GM23338 (cell line): ENCODE data around the gene PAX5. TPM values are rescaled to one million over a fixed set of nuclear protein-coding genes. Genes with fewer than 3 reads are reported as not detected.

Experiments
- ATAC-seq: fragments of 200-7000 bp; cut with Tn5 transposase; 3 replicates; pipeline ENCODE4 v1.9.1; 2020
- DNase-seq: peaks from one replicate; pipeline ENCODE4 v3.0.0-alpha.2; 2015; ENCODE audit warnings: low spot score
- H2AFZ ChIP-seq: fragments of 200-600 bp; sonication (generic); 2 replicates; pipeline ENCODE4 v1.8.0; 2016; ENCODE audit warnings: antibody characterized with exemption, mild to moderate bottlenecking, moderate library complexity
- H3F3A ChIP-seq: fragments of 200-600 bp; sonication (generic); replicated peaks from 2 replicates; pipeline ENCODE4 v1.8.0; 2017; ENCODE audit warnings: antibody characterized with exemption, mixed run types, low read depth
- H3K27ac ChIP-seq: fragments of 200-600 bp; sonication (generic); 2 replicates; pipeline ENCODE4 v1.6.1; 2016; ENCODE audit warnings: low read depth
- H3K27me3 ChIP-seq: fragments of 200-600 bp; sonication (generic); 2 replicates; pipeline ENCODE4 v1.8.0; 2016; ENCODE audit warnings: mild to moderate bottlenecking, mixed run types, moderate library complexity; ENCODE audit not compliant: insufficient read depth
- H3K36me3 ChIP-seq: fragments of 200-600 bp; sonication (generic); 2 replicates; pipeline ENCODE4 v1.8.0; 2016; ENCODE audit warnings: mild to moderate bottlenecking; ENCODE audit not compliant: insufficient read depth
- H3K4me1 ChIP-seq: fragments of 200-600 bp; sonication (generic); 2 replicates; pipeline ENCODE4 v1.8.0; 2016; ENCODE audit warnings: mild to moderate bottlenecking, moderate library complexity; ENCODE audit not compliant: insufficient read depth
- H3K4me2 ChIP-seq: fragments of 200-600 bp; sonication (generic); 2 replicates; pipeline ENCODE4 v1.7.1; 2017; ENCODE audit warnings: mixed run types
- H3K4me3 ChIP-seq: fragments of 200-600 bp; sonication (generic); 2 replicates; pipeline ENCODE4 v1.6.1; 2016; ENCODE audit warnings: mixed run types
- H3K79me2 ChIP-seq: fragments of 200-600 bp; sonication (generic); replicated peaks from 2 replicates; pipeline ENCODE4 v1.8.0; 2017; ENCODE audit warnings: mild to moderate bottlenecking; ENCODE audit not compliant: insufficient read depth
- H3K9me2 ChIP-seq: fragments of 200-600 bp; sonication (generic); 2 replicates; pipeline ENCODE4 v1.8.0; 2017; ENCODE audit not compliant: insufficient read depth
- H4K20me1 ChIP-seq: fragments of 200-600 bp; sonication (generic); replicated peaks from 2 replicates; pipeline ENCODE4 v1.8.0; 2017; ENCODE audit warnings: mild to moderate bottlenecking; ENCODE audit not compliant: insufficient read depth
- H3K27ac Mint-ChIP-seq: 2 replicates; pipeline ENCODE4 v1.8.0; 2020; ENCODE audit warnings: inconsistent platforms, mild to moderate bottlenecking, moderate library complexity, mixed read lengths
- H3K27me3 Mint-ChIP-seq: 3 replicates; pipeline ENCODE4 v1.8.0; 2022; ENCODE audit warnings: low read depth, mild to moderate bottlenecking, moderate library complexity, mixed read lengths, inconsistent platforms; ENCODE audit not compliant: insufficient read depth, poor library complexity
- H3K36me3 Mint-ChIP-seq: 3 replicates; pipeline ENCODE4 v1.8.0; 2021; ENCODE audit warnings: low read depth, mild to moderate bottlenecking, inconsistent platforms, moderate library complexity, mixed read lengths
- H3K4me1 Mint-ChIP-seq: 3 replicates; pipeline ENCODE4 v1.8.0; 2020; ENCODE audit warnings: mild to moderate bottlenecking, inconsistent platforms, mixed read lengths
- H3K4me3 Mint-ChIP-seq: 3 replicates; pipeline ENCODE4 v1.8.0; 2021; ENCODE audit warnings: moderate library complexity, mild to moderate bottlenecking, inconsistent platforms, mixed read lengths
- H3K9me3 Mint-ChIP-seq: 3 replicates; pipeline ENCODE4 v1.8.0; 2020; ENCODE audit warnings: moderate library complexity, mild to moderate bottlenecking, inconsistent platforms, mixed read lengths
- CREB1 ChIP-seq: fragments of 250-450 bp; sonication (Bioruptor Pico); IDR thresholded peaks from 2 replicates; pipeline ENCODE4 v1.5.0; 2020; ENCODE audit warnings: low read depth, mild to moderate bottlenecking, moderate library complexity
- EZH2 ChIP-seq: fragments of 200-600 bp; sonication (generic); IDR thresholded peaks from one replicate; pipeline ENCODE4 v1.8.0; 2017; ENCODE audit warnings: antibody characterized with exemption, mild to moderate bottlenecking, low read depth; ENCODE audit not compliant: unreplicated experiment
- EZH2phosphoT487 ChIP-seq: fragments of 200-600 bp; sonication (generic); IDR thresholded peaks from one replicate; pipeline ENCODE4 v1.8.1; 2018; ENCODE audit warnings: antibody characterized with exemption; ENCODE audit not compliant: unreplicated experiment
- JUNB ChIP-seq: IDR thresholded peaks from one replicate; pipeline ENCODE4 v1.6.1; 2016; ENCODE audit warnings: antibody characterized with exemption; ENCODE audit not compliant: unreplicated experiment
- NANOG ChIP-seq: IDR thresholded peaks from 2 replicates; pipeline ENCODE4 v1.6.1; 2016; ENCODE audit warnings: antibody characterized with exemption, borderline replicate concordance
- STAT1 ChIP-seq: IDR thresholded peaks from one replicate; pipeline ENCODE4 v1.6.1; 2016; ENCODE audit warnings: antibody characterized with exemption; ENCODE audit not compliant: unreplicated experiment
- ZNF114 ChIP-seq: fragments of 250-450 bp; sonication (Bioruptor Pico); IDR thresholded peaks from 2 replicates; pipeline ENCODE4 v1.5.0; 2020; ENCODE audit warnings: mild to moderate bottlenecking, moderate library complexity
- ZNF331 ChIP-seq: fragments of 250-450 bp; sonication (Bioruptor Pico); IDR thresholded peaks from 2 replicates; pipeline ENCODE4 v1.5.0; 2020; ENCODE audit warnings: low read depth, mild to moderate bottlenecking, moderate library complexity
- polyA plus RNA-seq: library from polyadenylated mRNA; unstranded; fragments of >200 nt; fragmentation: Nextera tagmentation; extraction: Ambion mirVana; gene quantifications from 2 replicates; pipeline ENCODE4 v1.2.1, GENCODE V29; 2016
- total RNA-seq: library from RNA; depleted of rRNA; stranded (reverse); fragments of >200 nt; shearing (Covaris generic); gene quantifications from 2 replicates; pipeline ENCODE4 v1.2.3, GENCODE V29; 2014
- TF ChIP-seq, protein P1 (sequence below): IDR thresholded peaks from one replicate; pipeline ENCODE4 v1.6.1; 2018; ENCODE audit warnings: antibody characterized with exemption; ENCODE audit not compliant: unreplicated experiment
- TF ChIP-seq, protein P2 (sequence below): fragments of 250-450 bp; sonication (Bioruptor Pico); IDR thresholded peaks from 2 replicates; pipeline ENCODE4 v1.5.0; 2020; ENCODE audit warnings: mild to moderate bottlenecking, moderate library complexity
- TF ChIP-seq, protein P3 (sequence below), 2 experiments: fragments of 200-600 bp in 1 of 2; sonication (generic) in 1 of 2; conservative IDR thresholded peaks; 2 replicates each; pipeline versions ENCODE4 v1.5.1 to v1.6.1; 2016 to 2017; ENCODE audit warnings: antibody characterized with exemption in 2 of 2, low read depth in 2 of 2, mild to moderate bottlenecking in 2 of 2, moderate library complexity in 1 of 2
- TF ChIP-seq, protein P4 (sequence below): IDR thresholded peaks from 2 replicates; pipeline ENCODE4 v1.6.1; 2016; ENCODE audit warnings: antibody characterized with exemption

PAX5 gene
- total and polyA plus RNA-seq, 2 experiments from 2014 or later = 0.17 to 0.60 TPM

DNA sequence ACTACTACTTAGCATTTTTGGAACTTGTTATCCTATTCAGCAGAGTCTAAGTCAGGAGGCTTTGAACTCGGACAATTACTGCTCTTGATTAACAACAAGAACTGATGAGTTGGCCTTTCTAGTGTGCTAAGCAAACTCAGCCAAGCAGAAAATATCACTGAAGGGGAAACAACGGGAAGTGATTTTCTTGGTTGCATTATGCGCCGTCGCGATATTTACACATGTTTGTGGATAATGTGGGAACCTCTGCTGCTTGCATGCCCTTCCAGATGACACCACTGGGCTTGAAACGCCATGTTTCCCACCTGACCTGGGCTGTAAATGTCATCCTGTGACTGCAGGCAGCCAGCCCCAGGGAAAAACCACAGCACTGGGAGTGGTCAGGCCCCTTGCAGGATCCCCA lies 205.5 kb downstream of the PAX5 start:
- H3K27ac Mint-ChIP-seq = no peak overlapping the region
- Histone ChIP-seq H4K20me1 (no peaks in the 10 kb centered on the region), H3K4me1 (peaks cover 3% of the 10 kb centered on the region; the same call in 1 of the 2 replicates), H3K27me3 (no peaks in the 10 kb centered on the region), H2AFZ (no peak overlapping the region), H3K9me2 (no peaks in the 10 kb centered on the region), H3K4me2 (no peak overlapping the region), H3K4me3 (no peak overlapping the region), H3K79me2 (no peaks in the 10 kb centered on the region), H3K36me3 (no peaks in the 10 kb centered on the region), H3F3A (no peaks in the 10 kb centered on the region), H3K27ac (no peak overlapping the region)
- ATAC-seq (no peak), DNase-seq (no peak)
- H3K27me3 Mint-ChIP-seq = peaks cover 7% of the 10 kb centered on the region
- peaks cover 22% of the 10 kb centered on the region for H3K4me1 Mint-ChIP-seq
- no peak overlapping the region for H3K4me3 Mint-ChIP-seq
- H3K36me3 Mint-ChIP-seq = no peaks in the 10 kb centered on the region
- no peak for TF ChIP-seq EZH2phosphoT487
- TF ChIP-seq NANOG = no peak
- TF ChIP-seq JUNB = no peak
- TF ChIP-seq STAT1 = no peak
- TF ChIP-seq, protein P1, sequence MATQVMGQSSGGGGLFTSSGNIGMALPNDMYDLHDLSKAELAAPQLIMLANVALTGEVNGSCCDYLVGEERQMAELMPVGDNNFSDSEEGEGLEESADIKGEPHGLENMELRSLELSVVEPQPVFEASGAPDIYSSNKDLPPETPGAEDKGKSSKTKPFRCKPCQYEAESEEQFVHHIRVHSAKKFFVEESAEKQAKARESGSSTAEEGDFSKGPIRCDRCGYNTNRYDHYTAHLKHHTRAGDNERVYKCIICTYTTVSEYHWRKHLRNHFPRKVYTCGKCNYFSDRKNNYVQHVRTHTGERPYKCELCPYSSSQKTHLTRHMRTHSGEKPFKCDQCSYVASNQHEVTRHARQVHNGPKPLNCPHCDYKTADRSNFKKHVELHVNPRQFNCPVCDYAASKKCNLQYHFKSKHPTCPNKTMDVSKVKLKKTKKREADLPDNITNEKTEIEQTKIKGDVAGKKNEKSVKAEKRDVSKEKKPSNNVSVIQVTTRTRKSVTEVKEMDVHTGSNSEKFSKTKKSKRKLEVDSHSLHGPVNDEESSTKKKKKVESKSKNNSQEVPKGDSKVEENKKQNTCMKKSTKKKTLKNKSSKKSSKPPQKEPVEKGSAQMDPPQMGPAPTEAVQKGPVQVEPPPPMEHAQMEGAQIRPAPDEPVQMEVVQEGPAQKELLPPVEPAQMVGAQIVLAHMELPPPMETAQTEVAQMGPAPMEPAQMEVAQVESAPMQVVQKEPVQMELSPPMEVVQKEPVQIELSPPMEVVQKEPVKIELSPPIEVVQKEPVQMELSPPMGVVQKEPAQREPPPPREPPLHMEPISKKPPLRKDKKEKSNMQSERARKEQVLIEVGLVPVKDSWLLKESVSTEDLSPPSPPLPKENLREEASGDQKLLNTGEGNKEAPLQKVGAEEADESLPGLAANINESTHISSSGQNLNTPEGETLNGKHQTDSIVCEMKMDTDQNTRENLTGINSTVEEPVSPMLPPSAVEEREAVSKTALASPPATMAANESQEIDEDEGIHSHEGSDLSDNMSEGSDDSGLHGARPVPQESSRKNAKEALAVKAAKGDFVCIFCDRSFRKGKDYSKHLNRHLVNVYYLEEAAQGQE = no peak
- TF ChIP-seq ZNF331 (CRISPR knock-in tag) = no peak
- TF ChIP-seq CREB1 (CRISPR knock-in tag) = no peak
- TF ChIP-seq, protein P2, sequence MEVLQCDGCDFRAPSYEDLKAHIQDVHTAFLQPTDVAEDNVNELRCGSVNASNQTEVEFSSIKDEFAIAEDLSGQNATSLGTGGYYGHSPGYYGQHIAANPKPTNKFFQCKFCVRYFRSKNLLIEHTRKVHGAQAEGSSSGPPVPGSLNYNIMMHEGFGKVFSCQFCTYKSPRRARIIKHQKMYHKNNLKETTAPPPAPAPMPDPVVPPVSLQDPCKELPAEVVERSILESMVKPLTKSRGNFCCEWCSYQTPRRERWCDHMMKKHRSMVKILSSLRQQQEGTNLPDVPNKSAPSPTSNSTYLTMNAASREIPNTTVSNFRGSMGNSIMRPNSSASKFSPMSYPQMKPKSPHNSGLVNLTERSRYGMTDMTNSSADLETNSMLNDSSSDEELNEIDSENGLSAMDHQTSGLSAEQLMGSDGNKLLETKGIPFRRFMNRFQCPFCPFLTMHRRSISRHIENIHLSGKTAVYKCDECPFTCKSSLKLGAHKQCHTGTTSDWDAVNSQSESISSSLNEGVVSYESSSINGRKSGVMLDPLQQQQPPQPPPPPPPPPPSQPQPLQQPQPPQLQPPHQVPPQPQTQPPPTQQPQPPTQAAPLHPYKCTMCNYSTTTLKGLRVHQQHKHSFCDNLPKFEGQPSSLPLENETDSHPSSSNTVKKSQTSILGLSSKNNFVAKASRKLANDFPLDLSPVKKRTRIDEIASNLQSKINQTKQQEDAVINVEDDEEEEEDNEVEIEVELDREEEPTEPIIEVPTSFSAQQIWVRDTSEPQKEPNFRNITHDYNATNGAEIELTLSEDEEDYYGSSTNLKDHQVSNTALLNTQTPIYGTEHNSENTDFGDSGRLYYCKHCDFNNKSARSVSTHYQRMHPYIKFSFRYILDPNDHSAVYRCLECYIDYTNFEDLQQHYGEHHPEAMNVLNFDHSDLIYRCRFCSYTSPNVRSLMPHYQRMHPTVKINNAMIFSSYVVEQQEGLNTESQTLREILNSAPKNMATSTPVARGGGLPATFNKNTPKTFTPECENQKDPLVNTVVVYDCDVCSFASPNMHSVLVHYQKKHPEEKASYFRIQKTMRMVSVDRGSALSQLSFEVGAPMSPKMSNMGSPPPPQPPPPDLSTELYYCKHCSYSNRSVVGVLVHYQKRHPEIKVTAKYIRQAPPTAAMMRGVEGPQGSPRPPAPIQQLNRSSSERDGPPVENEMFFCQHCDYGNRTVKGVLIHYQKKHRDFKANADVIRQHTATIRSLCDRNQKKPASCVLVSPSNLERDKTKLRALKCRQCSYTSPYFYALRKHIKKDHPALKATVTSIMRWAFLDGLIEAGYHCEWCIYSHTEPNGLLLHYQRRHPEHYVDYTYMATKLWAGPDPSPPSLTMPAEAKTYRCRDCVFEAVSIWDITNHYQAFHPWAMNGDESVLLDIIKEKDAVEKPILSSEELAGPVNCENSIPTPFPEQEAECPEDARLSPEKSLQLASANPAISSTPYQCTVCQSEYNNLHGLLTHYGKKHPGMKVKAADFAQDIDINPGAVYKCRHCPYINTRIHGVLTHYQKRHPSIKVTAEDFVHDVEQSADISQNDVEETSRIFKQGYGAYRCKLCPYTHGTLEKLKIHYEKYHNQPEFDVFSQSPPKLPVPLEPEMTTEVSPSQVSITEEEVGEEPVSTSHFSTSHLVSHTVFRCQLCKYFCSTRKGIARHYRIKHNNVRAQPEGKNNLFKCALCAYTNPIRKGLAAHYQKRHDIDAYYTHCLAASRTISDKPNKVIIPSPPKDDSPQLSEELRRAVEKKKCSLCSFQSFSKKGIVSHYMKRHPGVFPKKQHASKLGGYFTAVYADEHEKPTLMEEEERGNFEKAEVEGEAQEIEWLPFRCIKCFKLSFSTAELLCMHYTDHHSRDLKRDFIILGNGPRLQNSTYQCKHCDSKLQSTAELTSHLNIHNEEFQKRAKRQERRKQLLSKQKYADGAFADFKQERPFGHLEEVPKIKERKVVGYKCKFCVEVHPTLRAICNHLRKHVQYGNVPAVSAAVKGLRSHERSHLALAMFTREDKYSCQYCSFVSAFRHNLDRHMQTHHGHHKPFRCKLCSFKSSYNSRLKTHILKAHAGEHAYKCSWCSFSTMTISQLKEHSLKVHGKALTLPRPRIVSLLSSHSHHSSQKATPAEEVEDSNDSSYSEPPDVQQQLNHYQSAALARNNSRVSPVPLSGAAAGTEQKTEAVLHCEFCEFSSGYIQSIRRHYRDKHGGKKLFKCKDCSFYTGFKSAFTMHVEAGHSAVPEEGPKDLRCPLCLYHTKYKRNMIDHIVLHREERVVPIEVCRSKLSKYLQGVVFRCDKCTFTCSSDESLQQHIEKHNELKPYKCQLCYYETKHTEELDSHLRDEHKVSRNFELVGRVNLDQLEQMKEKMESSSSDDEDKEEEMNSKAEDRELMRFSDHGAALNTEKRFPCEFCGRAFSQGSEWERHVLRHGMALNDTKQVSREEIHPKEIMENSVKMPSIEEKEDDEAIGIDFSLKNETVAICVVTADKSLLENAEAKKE (CRISPR knock-in tag) = no peak
- no peak for TF ChIP-seq EZH2
- no peak for TF ChIP-seq ZNF114 (CRISPR knock-in tag)
- TF ChIP-seq, protein P3, sequence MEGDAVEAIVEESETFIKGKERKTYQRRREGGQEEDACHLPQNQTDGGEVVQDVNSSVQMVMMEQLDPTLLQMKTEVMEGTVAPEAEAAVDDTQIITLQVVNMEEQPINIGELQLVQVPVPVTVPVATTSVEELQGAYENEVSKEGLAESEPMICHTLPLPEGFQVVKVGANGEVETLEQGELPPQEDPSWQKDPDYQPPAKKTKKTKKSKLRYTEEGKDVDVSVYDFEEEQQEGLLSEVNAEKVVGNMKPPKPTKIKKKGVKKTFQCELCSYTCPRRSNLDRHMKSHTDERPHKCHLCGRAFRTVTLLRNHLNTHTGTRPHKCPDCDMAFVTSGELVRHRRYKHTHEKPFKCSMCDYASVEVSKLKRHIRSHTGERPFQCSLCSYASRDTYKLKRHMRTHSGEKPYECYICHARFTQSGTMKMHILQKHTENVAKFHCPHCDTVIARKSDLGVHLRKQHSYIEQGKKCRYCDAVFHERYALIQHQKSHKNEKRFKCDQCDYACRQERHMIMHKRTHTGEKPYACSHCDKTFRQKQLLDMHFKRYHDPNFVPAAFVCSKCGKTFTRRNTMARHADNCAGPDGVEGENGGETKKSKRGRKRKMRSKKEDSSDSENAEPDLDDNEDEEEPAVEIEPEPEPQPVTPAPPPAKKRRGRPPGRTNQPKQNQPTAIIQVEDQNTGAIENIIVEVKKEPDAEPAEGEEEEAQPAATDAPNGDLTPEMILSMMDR (conservative IDR thresholded peaks at IDR 0.05; ENCODE audit: low read depth in 2 of 2) = no peak
- TF ChIP-seq, protein P4, sequence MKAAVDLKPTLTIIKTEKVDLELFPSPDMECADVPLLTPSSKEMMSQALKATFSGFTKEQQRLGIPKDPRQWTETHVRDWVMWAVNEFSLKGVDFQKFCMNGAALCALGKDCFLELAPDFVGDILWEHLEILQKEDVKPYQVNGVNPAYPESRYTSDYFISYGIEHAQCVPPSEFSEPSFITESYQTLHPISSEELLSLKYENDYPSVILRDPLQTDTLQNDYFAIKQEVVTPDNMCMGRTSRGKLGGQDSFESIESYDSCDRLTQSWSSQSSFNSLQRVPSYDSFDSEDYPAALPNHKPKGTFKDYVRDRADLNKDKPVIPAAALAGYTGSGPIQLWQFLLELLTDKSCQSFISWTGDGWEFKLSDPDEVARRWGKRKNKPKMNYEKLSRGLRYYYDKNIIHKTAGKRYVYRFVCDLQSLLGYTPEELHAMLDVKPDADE = no peak
- H3K9me3 Mint-ChIP-seq = no peaks in the 10 kb centered on the region
